Muscle of arm (tissue), 12 donors: ENCODE data around the gene AP3B1. TPM values are rescaled to one million over a fixed set of nuclear protein-coding genes. Genes with fewer than 3 reads are reported as not detected.

Experiments
- DNase-seq: peaks from one replicate; pipeline ENCODE4 v3.0.0-alpha.2; 2013
- polyA plus RNA-seq, 12 donors: library from polyadenylated mRNA; unstranded; fragments of 120-200 nt; gene quantifications; one replicate each; pipeline ENCODE4 v1.2.1, GENCODE V29; 2013; ENCODE audit not compliant: insufficient read length in 12 of 12

Gene AP3B1
- polyA plus RNA-seq, 12 donors, result 29.1 to 51.7 (median 42.7) TPM; not detected in 1

GRCh38 chr5:77981820-77982219, 312.7 kb downstream of the AP3B1 start:
- DNase-seq, result no peak

GRCh38 chr5:77974576-77974975, 319.9 kb downstream of the AP3B1 start:
- DNase-seq, result no peak

GRCh38 chr5:77973253-77973609, 321.3 kb downstream of the AP3B1 start:
- no peak for DNase-seq

GRCh38 chr5:77972469-77973252, 321.8 kb downstream of the AP3B1 start:
- DNase-seq, result no peak

GRCh38 chr5:77971776-77972468, 322.6 kb downstream of the AP3B1 start:
- no peak for DNase-seq

GRCh38 chr5:77970891-77971290, 323.6 kb downstream of the AP3B1 start:
- no peak for DNase-seq

GRCh38 chr5:77963795-77964194, 330.7 kb downstream of the AP3B1 start:
- DNase-seq, result no peak

- no peak for DNase-seq
Observed at GRCh38 chr5:77960863-77961396, 333.6 kb downstream of the AP3B1 start.

GRCh38 chr5:77960305-77960704, 334.2 kb downstream of the AP3B1 start:
- DNase-seq, result no peak

GRCh38 chr5:77958642-77959330, 335.7 kb downstream of the AP3B1 start:
- no peak for DNase-seq

GRCh38 chr5:77957931-77958521, 336.5 kb downstream of the AP3B1 start:
- no peak for DNase-seq

- DNase-seq, result no peak
Observed at GRCh38 chr5:77957516-77957915, 337.0 kb downstream of the AP3B1 start.

GRCh38 chr5:77957081-77957480, 337.4 kb downstream of the AP3B1 start:
- no peak for DNase-seq

- no peak for DNase-seq
Observed at GRCh38 chr5:77955577-77955976, 338.9 kb downstream of the AP3B1 start.

GRCh38 chr5:77953374-77953773, 341.1 kb downstream of the AP3B1 start:
- no peak for DNase-seq

GRCh38 chr5:77952636-77953212, 341.8 kb downstream of the AP3B1 start:
- no peak for DNase-seq

Other genes with a start within 250 kb of the AP3B1 start
- gene SCAMP1, start 65.9 kb upstream of the AP3B1 start, polyA plus RNA-seq, result 10 to 100 TPM in 11 of 12 donors, not detected in 1; 27.4 to 45.4 (median 38.9) TPM